SU-DHL-6 (cell line): Measurements from ENCODE around the gene MYO7A.

Experiments used
- CTCF ChIP-seq: fragments of 200-600 bp; sonication (generic); IDR thresholded peaks from one replicate; pipeline ENCODE4 v1.5.1; 2017; ENCODE audit warnings: antibody characterized with exemption, mild to moderate bottlenecking, low read length, moderate library complexity; ENCODE audit not compliant: insufficient read depth, poor library complexity, severe bottlenecking
- EZH2phosphoT487 ChIP-seq: fragments of 200-600 bp; sonication (generic), shearing (Covaris generic); conservative IDR thresholded peaks from 2 replicates; pipeline ENCODE4 v1.6.1; 2018; ENCODE audit warnings: mild to moderate bottlenecking, antibody characterized with exemption, low read length, moderate library complexity, mixed read lengths

- TF ChIP-seq CTCF = no peak
- no peak for TF ChIP-seq EZH2phosphoT487
These were observed 2.9 kb upstream of the MYO7A start for GRCh38 chr11:77125191-77125590.
